ENCODE results near the gene HS3ST6. TPM values are rescaled to one million over a fixed set of nuclear protein-coding genes. Genes with fewer than 3 reads are reported as not detected.

HS3ST6 gene
- total RNA-seq, 4 donors from 2014 or later = not detected

DNA sequence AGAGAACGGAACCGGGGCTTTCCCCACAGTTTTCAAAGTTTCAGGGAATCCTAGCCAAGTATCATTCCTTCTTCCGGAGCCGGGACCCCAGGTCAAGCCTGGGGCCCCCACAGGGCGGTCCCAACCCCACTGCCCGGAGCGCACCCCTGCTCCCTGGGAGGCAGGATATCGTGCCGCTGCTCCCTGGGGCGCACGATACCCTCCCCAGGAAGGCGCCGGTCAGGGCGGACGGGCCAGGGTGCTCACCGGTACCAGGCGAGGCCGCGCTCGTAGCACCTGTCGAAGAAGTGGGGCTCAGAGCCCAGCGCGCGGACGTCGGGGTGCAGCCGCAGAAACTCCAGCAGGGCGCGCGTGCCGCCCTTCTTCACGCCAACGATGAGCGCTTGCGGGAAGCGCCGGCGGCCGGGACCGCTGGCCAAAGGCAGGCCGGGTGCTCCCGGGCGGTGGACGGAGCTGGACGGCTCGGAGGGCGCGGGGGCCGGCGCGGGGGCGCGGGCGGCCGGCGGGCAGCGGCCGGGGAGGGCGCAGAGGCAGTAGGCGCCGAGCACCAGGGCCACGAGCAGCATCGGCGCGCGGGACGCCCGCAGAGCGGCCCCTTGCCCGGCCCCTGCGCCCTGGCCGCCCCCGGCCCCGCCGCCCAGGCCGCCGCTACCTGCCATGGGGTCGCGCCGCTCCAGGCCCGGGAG, 407 bp downstream of the HS3ST6 start:
- H3K9me3 ChIP-seq = no peaks in the 10 kb centered on the region
- H3K4me1 ChIP-seq = peaks cover 0 to 21% (median 4%) of the 10 kb centered on the region in 4 donors
- no peak for TF ChIP-seq POLR2A (IDR thresholded peaks at IDR 0.05)
- TF ChIP-seq, protein P1, sequence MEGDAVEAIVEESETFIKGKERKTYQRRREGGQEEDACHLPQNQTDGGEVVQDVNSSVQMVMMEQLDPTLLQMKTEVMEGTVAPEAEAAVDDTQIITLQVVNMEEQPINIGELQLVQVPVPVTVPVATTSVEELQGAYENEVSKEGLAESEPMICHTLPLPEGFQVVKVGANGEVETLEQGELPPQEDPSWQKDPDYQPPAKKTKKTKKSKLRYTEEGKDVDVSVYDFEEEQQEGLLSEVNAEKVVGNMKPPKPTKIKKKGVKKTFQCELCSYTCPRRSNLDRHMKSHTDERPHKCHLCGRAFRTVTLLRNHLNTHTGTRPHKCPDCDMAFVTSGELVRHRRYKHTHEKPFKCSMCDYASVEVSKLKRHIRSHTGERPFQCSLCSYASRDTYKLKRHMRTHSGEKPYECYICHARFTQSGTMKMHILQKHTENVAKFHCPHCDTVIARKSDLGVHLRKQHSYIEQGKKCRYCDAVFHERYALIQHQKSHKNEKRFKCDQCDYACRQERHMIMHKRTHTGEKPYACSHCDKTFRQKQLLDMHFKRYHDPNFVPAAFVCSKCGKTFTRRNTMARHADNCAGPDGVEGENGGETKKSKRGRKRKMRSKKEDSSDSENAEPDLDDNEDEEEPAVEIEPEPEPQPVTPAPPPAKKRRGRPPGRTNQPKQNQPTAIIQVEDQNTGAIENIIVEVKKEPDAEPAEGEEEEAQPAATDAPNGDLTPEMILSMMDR (IDR thresholded peaks at IDR 0.05) = no peak
- DNase-seq = no peak
- no peaks in the 10 kb centered on the region for H3K36me3 ChIP-seq
- H3K4me3 ChIP-seq = no peak overlapping the region
- no peak overlapping the region for H3K27ac ChIP-seq
- H3K27me3 ChIP-seq = peaks cover 0 to 34% of the 10 kb centered on the region in 2 donors

DNA sequence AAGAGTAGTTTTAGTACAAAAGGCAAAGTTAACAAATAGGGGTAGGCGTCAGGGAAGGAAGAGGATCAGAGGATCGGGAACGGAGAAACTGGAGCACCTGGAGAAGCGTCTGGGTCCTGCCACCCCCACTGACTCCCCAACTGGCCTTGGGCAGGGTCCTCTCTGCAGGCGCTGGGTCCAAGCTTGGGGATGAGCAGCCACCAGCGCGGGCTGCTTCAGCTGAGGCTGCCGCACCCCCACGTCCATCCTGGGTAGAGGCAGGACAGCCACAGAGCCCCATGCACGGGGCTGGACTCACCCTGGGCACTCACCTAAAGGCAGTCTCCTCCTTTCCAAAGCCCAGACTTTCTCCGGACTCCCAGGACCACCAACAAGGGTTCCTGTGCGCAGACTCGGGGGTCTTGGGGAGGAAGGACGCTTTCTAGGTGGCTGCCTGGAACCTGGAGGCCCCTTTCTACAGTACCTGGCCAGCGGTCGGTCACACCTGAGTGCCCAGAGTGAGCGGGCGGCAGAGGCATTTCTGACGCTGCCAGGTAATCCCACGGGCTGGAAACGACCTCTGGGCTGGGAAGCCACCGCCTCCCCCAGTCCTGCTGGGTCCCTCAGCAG, 1.1 kb downstream of the HS3ST6 start:
- Histone ChIP-seq H3K9me3 (no peaks in the 10 kb centered on the region), H3K4me3 (no peak overlapping the region), H3K27me3 (peaks cover 0 to 34% of the 10 kb centered on the region in 2 donors), H3K4me1 (peaks cover 0 to 21% (median 4%) of the 10 kb centered on the region in 4 donors), H3K27ac (no peak overlapping the region), H3K36me3 (no peaks in the 10 kb centered on the region)
- no peak for DNase-seq
- TF ChIP-seq, protein P1 (IDR thresholded peaks at IDR 0.05) = no peak
- no peak for TF ChIP-seq POLR2A (IDR thresholded peaks at IDR 0.05)

- DNase-seq = no peak
- TF ChIP-seq POLR2A (IDR thresholded peaks at IDR 0.05) = no peak
- TF ChIP-seq, protein P1 (IDR thresholded peaks at IDR 0.05) = no peak
- peaks cover 0 to 21% (median 4%) of the 10 kb centered on the region in 4 donors for H3K4me1 ChIP-seq
- no peaks in the 10 kb centered on the region for H3K9me3 ChIP-seq
- no peak overlapping the region for H3K27ac ChIP-seq
- H3K36me3 ChIP-seq = no peaks in the 10 kb centered on the region
- peaks cover 0 to 34% of the 10 kb centered on the region in 2 donors for H3K27me3 ChIP-seq
- H3K4me3 ChIP-seq = no peak overlapping the region
Observed at GRCh38 chr16:1916640-1916990, 1.6 kb downstream of the HS3ST6 start.

GRCh38 chr16:1915732-1916639, 2.2 kb downstream of the HS3ST6 start:
- H3K4me3 ChIP-seq = no peak overlapping the region
- TF ChIP-seq, protein P1 (IDR thresholded peaks at IDR 0.05) = no peak
- TF ChIP-seq POLR2A (IDR thresholded peaks at IDR 0.05) = no peak
- no peaks in the 10 kb centered on the region for H3K9me3 ChIP-seq
- H3K27ac ChIP-seq = no peak overlapping the region
- no peaks in the 10 kb centered on the region for H3K36me3 ChIP-seq
- DNase-seq = no peak
- H3K4me1 ChIP-seq = peaks cover 0 to 21% (median 4%) of the 10 kb centered on the region in 4 donors
- H3K27me3 ChIP-seq = peaks cover 0 to 34% of the 10 kb centered on the region in 2 donors

DNA sequence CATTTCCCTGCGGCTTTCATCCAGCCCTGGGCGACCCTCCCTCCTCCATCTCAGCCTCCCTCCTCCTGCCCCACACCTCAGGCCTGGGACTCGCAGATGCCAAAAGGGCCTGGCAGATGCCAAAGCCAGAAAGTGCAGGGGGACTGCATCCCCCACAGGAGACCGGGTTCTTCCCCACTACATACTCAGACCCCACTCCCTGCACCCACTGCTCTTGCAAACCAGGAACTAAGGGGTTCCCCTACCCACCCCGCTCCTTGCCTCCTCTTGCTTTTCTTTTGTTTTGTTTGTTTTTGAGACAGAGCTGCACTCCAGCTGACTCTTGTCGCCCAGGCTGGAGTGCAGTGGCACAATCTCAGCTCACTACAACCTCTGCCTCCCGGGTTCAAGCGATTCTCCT, 3.2 kb downstream of the HS3ST6 start:
- H3K36me3 ChIP-seq = no peaks in the 10 kb centered on the region
- no peak for DNase-seq
- H3K27me3 ChIP-seq = peaks cover 0 to 29% of the 10 kb centered on the region in 2 donors
- no peak overlapping the region for H3K4me3 ChIP-seq
- H3K9me3 ChIP-seq = no peaks in the 10 kb centered on the region
- peaks cover 0 to 21% (median 4%) of the 10 kb centered on the region in 4 donors for H3K4me1 ChIP-seq
- no peak overlapping the region for H3K27ac ChIP-seq
- TF ChIP-seq, protein P1 (IDR thresholded peaks at IDR 0.05) = no peak
- TF ChIP-seq POLR2A (IDR thresholded peaks at IDR 0.05) = no peak

Data from Peyer's patch (tissue), 4 donors.